HS-27A (cell line): ENCODE data around the gene TST.

Source experiments
- DNase-seq: peaks from one replicate; pipeline ENCODE4 v3.0.0-alpha.2; 2012; ENCODE audit warnings: low read depth, missing footprints

TST gene

DNA sequence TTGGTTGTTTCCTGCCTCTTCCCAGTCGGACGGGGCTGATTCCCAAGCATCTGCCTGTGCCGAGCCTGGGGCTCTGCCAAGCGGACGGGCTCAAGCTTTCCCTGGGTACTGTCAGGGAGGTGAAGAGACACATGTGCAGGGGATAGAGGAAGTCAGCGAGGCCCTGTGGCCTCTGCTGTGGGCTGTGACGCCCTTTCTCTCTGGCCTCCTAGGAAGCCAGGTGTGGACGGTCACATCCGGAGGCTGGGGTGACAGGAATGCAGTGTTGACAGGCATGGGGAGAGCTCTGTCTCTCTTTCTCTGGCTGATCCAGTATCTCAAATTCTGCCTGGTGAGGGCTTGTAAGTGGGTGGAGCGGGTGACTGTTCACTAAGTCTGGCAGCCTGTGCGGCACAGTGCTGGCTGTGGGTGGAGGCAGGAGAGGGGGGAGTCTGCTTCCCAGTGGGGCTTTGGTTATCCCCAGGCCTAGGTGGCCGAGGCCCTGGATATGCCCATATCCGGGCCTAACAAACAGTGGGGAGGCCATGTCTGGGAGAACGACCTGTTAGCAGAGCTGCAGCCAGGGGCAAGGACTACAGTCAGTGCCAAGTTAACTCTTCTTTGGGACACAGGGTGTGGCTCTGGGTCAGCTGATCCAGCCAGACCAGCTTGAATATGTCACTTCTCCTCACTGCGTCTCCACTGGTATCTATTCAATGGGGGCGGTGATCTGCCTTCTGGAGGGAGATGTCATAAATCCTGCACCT lies 34.2 kb upstream of the TST start:
- DNase-seq, result no peak

DNA sequence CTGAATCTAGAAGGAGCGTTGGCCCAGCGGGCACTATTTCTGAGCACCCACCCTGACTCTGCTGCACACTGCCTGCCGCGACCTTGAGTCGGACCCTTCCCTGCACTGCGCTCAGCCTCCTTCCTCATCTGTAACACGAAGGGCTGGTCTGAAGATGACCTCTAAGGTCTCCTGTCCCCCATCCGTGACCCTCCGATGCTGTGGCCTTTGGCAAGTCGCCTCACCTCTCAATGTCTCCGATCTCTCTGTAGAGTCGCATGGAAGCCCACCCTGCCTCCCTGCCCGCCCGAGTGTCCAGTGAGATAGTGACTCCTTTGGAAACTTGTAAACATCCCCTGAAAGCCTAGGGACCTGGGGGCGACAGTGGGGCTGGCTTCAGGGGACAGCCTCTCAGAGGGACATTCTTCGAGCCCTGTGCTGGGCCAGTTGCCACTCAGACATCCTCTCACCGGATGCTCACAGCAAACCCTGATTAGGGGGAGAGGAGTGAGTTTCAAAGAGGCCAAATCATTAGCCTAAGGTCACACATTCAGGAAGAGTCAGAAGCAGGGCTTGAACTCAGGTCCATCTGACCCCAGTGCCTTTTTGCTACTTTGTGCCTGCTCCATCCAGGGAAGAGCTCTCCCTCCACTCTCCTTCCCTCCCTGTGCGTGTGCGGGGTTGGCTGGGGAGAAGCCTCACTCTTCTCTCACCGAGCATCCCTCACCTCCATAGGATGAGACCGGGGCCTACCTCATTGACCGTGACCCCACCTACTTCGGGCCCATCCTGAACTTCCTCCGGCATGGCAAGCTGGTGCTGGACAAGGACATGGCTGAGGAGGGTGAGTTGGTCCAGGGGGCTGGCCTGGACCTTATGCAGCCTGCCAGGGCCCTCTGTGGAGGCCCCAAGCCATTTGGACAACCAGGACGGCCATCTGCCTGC lies 33.4 kb upstream of the TST start:
- DNase-seq, result no peak

DNA sequence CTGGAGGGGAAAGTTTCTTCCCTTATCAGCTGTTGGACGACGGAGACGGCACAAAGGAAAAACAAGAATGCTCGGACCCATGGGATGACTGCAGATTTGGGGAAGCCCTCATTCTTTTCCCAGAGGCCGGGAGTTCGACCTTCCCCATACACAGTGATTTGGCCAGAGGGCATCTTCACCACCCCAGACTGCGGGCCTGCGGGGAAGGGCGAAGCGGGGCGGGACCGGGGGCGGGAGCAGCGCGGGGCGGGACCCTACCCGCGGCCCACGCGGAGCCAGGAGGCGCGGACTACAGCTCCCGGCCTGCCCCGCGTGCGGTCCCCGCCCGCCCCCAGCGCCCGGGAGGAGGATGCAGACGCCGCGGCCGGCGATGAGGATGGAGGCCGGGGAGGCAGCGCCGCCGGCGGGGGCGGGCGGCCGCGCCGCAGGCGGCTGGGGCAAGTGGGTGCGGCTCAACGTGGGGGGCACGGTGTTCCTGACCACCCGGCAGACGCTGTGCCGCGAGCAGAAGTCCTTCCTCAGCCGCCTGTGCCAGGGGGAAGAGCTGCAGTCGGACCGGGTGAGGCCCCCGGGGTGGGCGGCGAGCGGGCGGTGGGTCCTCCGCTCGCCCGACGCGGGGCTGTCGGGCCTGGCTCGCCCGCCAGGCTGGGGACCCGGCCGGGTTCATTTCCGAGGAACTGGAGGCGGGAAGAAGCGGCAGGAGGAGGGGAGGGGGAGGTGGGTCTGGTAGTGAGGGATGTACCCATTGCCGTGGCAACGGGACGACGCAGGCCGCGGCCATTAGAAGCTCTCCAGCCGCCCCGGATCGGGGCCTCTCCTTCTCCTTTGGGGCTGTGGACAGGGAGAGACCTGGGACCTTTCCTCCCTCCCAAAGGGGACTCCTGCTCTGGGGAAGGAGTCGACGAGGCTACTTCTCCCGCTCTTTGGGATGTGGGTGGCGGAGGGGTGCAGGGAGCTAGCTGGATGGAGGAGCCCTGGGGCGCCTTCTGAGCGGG lies 32.4 kb upstream of the TST start, which contains the start of gene KCTD17:
Gene KCTD17 (plus strand): TSS at position 352 of the 995 bp plus-strand sequence. CDS start 19 bp downstream, at position 371.
- peak; percentile 14 for DNase-seq

DNA sequence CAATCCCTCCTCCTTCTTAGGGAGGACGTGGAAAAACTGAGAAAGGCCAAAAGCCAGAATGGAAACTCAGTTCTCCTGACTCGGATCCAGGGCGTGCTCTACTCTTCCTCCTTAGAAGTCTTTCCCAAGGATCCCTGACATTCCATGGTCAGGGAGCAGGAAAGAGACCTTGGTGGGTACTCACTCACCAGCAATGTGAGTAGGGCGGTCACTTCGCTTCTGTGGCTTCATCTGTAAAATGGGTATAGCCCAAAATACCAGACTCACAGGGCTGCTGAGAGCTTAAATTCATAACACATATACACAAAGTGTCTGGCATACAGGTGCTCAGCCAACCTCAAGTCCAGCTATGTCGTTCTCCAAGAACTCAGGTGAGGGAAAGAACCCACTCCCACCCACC lies 31.7 kb upstream of the TST start:
- no peak for DNase-seq

DNA sequence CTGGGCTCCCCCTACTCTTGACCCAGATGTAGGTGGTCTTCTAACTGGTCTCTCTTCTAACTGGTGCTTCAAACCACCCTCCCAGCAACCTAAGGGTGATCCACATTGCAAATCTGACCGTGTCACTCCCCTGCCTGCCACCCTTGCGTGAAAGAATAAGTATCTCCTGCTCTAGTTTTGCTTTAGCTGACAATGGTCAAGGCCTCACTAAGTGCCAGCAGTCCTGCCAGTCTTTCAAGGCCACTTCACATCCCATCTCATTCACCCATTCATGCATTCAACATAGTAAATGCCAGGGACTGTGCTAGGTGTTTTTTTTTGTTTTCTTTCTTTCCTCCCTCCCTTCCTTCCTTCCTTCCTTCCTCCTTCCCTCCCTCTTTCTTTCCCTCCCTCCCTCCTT lies 30.0 kb upstream of the TST start:
- no peak for DNase-seq

DNA sequence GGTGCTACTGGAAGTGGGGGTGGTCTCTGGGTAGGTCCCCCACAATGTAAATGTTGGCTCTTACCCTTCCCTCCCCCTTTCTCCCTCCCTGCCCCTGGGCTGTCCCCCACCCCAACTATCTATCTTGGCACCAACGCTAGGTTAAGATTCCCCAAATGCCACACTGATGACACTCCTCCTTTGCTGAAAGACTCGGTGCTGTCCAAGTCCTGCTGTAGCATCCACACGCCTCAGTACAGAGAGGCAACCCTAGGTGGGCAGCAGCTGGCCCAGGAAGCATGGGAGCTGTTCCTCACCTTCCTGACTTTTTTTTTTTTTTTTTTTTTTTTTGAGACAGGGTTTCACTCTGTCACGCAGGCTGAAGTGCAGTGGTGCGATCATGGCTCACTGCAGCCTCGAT lies 28.9 kb upstream of the TST start:
- DNase-seq, result no peak

DNA sequence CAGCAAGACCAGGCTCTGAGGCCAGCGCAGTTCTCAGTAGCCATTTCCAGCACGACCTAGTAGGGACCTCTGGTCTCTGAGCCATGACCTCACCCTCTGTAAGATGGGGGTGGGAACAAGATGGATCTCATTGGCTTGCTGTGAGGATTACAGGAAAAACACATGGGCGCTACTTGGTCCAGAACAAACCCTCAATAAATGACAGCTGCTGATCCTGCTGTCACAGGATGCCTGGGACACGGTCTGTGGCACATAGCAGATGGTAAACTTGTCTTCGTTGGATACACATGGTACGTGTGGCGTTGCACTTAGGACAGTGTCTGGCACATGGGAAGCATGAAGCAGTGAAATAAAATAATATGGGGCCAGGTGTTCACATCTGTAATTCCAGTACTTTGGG lies 27.8 kb upstream of the TST start:
- no peak for DNase-seq

DNA sequence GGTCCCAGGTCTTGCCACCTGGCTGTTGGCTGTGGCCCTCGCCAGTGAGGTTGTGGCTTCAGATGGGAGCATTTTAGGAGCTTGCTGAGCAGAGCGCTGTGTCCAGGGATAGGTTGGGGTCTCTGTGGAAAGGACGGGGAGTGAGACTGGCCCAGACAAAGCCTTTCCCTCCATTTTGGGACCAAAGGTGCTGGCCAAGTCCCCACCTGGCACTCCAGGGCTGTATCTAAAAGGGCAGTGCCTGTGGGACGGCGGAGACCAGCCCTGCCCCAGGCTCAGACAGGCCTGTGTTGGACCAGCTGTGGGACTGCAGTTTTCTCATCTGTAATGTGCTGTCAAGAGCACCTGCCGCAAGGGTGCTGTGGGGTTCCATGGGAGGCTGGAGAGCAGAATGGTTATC lies 27.3 kb upstream of the TST start:
- DNase-seq, result no peak

DNA sequence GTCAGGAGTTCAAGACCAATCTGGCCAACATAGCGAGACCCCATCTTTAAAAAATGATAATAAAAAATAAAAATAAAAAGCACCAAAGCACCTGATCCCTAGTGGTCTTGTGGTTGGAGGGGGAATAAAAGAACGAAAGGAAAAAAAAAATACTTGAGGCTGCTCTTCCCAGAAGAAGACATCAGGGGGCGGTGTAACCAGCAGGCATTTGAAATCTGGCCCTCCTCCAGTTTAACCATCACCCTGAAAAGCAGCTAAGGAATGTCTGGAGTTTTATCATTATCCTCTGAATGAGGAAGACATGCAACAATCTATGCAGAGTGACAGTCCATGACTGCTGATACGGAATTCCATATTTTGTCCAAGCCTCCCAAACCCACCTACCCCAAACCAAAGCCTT lies 26.7 kb upstream of the TST start:
- DNase-seq, result no peak

DNA sequence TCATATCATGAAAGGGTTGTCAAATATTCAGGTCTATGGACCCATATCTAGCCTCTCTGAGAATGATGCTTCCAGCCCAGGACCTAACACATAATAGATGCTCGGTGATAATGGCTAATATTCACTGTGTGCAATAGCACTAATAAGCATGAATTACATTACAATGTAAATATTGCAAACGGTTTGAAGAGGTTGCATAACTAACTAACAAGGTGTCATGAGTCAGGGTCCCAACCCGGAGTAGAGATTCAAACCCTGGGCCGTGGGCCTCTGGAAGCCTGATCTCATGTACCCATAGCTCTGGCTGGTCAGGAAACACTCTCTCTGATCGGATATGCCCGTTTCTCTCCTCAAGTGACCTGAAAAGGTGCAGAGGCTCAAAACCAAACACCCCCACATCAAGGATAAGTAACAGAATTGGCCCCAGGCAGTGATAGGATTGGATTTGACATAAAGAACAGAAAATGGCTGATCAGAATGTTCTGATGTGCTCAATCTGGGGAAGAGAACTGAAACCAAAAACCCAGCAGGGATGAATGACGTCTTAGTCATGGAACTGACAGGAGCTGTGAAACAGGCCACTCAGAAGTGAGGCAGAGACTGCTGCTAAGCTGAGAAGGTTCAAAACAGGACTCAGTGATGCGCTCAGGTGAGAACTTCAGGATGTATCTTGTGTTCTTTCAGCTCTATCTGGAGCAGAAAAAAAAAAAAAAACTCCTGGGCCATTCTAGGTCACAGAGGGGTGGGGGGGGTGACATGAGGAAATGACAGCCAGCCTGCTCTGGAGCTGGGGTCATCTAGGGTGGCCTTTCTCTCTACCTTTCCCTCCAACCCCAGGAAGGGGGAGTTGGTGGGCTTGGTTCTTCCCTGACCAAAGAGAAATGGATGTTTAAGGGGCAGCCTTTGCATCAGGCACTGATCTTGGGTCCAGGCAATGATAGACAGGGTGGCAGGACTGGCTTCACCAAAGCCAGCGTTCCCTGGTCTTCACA lies 25.7 kb upstream of the TST start:
- no peak for DNase-seq

DNA sequence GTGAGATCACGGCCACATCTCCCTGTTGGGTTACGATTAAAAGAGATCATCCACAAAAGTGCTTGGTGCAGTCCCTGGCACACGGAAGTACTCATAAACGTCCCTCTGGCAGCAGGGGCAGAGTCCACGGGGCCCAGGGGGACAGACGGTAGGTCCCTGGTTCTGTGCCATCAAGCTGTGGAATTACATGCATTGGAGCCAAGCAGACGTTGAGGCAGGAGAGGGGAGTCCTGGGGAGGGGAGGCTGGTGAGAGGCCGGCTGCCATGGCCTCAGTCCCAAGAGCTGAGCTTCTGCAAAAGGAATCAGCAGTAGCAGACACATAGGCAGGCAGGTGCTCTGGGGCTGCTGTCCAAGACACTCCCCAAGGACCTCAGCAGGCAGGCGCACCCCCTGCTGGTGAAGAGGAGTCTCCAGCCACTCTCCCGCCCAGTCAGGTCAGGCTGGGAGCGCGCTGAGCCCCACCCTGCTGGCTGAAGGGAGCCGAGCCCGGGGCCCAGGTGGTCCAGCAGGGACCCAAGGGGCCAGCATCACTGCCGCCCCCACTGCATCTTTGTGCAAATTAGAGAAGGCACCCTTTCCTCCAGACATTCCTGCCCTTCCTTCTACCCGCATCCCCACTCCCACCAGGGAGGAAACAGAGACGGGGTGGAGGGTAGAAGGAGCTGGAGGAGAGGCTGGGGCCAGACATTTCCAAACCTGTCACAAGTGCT lies 24.7 kb upstream of the TST start:
- DNase-seq, result no peak

DNA sequence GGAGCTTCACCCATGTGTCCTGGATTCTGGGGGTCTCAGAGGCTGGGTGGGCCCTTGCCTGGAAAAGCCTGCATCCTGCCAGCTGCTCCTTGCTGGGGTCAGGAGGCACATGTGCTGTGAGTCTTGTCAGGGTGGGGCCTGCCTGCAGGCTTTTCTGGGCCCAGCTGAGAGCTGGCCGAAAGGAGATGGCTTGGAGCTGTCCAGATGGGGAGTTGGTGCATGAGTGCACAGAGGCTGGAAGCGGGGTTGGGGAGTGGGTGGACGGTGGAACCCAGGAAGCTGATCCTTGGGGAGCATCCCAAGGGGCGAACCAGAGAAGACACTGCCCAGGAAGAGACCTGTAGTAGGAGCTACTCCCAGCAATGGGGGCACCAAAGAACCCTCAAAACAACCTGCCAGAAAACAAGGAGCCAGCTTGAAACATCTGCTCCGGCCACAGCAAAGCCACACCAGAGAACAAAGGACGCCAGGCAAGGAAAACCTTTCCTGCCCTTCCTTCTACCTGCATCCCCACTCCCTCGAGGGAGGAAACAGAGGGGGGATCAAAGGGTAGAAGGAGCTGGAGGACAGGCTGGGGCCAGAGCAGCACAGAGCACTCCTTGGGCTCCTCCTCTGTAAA lies 24.1 kb upstream of the TST start:
- DNase-seq, result no peak

DNA sequence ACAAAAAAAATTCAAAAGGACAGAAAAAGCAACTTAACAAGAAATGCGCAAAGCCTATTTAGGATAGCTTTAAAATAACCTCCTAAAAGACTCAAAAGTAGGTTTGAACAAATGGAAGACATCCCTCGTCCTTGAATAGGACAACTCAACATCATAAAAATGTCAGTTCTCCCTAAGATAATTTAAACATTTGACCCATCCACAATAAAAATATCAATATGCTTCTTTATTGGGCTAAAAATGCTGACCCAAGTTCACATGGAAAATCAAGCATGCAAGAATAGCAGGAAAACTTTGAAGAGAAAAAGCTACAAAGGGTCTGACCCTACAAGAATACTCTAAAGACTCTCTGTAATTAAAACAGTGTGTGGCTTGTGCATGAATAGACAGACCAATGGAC lies 20.2 kb upstream of the TST start:
- no peak for DNase-seq

DNA sequence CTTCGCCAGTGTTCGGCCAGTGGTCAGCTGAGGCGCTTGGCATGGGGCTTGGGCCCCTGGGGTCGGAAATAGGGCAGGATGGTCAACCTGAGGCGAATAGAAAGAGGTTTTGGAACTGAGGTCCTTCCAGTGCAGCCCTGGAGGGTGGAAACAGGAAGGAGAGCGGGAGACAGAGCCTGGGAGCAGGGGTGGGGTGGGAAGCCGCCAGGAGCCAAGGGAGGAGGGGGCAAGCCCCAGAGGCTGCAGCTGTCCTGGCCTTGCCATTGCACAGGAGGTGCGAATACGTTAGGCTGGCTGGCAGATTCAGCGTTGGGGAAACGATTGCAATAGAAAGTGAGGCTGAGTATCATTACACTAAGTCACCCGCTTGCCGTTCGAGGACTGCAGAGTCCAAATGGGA lies 18.4 kb upstream of the TST start:
- no peak for DNase-seq

DNA sequence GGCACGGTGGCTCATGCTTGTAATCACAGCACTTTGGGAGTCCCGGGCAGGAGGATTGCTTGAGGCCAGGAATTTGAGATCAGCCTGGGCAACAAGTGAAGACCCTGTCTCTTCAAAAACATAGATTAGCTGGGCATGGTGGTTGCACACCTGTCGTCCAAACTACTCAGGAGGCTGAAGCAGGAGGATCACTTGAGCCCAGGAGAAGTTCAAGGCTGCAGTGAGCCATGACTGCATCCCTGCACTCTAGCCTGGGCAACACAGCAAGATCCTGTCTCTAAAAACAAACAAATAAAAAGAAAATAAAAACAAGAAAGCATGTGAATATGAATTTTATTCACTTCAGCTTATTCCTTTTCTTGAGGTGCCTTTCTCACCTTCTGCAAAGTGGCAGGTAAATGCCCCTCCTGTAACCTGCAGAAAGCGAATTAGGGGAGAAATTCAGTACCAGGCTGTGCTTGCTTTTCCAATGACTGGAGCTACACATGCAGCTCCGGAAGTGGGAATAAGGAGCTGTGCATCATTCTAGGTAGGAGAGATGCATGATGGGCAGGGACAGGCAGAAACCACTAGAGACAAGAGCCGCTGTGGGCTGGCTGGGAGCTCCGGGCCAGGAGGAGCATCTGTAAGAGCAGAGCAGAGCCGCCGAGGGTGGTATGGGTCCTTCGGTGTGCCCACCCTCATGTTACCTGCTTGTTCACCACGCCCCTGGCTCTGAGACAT lies 17.6 kb upstream of the TST start:
- DNase-seq, result no peak

DNA sequence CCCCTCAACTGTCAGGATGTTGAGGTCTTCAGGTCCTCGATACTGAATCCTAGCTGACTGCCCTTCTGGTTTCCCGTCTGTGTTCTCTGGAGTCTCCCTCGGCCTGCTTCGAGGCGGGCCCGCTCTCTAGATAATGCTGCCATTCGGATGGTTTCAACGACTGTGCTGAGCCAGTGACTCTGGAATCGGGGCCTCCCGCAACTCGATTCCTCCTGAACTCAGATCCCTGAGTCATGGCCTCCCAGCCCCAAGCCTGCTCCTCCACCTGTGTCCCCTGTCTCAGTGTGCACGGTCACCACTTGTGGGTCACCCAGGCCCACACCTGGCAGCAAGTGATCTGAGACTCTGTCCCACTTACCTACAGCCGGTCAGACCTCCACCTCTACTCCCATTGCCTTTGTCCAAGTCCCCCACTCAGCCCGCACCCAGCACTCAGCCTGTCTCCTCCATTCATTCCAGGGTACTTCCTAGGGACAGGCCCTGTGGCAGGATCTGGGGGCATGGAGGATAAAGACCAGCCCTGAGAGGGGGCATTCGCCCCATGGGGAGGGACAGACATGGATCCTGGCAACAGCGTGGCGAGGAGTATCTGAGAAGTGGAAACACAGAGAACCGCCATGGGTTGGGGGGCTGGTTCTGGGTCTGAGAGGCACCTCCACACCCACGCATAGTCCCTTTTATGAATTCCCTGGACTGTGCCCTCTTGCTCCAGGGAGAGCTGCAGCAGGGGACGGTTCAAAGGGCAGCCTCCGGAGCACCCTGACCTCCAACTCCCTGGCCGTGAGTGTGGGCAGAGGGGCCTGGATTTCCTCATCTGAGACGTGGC lies 14.6 kb upstream of the TST start:
- no peak for DNase-seq

DNA sequence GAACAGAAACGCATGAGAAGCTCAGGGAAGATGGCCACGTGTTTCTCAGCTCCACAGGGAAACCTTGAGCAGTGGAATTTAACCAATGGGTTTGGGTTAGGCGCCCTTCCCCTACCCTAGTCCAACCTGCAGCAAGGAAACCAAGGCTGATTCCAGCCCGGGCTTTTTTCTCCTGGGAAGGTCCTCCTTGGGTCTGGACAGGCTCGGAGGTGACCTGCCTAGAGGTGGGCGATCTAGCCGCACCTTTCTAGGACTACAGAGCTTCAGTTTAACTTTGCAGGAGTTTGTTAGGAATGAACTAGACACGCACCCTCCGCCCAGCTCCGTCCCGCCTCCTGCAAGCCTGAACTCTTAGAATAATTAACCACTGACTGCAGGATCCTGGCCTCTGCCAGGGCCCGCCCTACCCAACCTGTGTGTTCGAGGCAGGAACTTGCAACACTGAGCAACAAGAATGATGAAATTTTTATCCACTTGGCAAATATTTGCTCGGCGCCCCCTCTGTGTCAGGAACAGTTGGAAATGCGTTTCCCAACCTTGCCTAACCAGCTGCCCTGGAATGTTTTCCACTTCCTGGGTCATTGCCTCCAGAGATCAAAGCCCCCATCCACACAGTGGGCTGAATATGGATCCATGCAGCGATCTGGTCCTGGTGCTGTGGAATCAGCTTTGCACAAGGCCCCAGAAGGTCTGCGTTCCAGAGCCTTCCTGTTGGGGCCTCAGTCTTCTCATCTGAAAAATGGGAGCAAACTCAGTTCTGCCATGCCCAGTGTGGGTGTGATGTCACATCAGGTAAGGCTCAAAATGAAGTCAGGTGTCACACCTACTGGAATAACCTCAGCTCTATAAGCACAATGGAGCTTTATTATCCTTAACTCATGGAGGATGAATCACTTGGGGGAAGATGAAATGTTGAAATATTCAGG lies 13.6 kb upstream of the TST start:
- no peak for DNase-seq
